Liver (tissue), 3 donors: Measurements from ENCODE around the gene HIVEP3.

Experiments
- EGR1 ChIP-seq, 2 donors: IDR thresholded peaks; 2 replicates each; pipeline ENCODE4 v1.6.1; 2016 to 2018; ENCODE audit warnings: antibody characterized with exemption in 2 of 2, low read depth in 2 of 2
- GABPA ChIP-seq, 2 donors: IDR thresholded peaks in 1 of 2; conservative IDR thresholded peaks in 1 of 2; 2 replicates each; pipeline ENCODE4 v1.6.1; 2016; ENCODE audit warnings: antibody characterized with exemption in 2 of 2, mild to moderate bottlenecking in 1 of 2, moderate library complexity in 1 of 2
- HNF4A ChIP-seq, 2 donors: conservative IDR thresholded peaks; 2 replicates each; pipeline ENCODE4 v1.6.1; 2016; ENCODE audit warnings: antibody characterized with exemption in 2 of 2, mild to moderate bottlenecking in 2 of 2
- HNF4G ChIP-seq: IDR thresholded peaks from 2 replicates; pipeline ENCODE4 v1.6.1; 2016; ENCODE audit warnings: antibody characterized with exemption
- JUND ChIP-seq, 2 donors: IDR thresholded peaks; 2 replicates each; pipeline ENCODE4 v1.6.1; 2016; ENCODE audit warnings: antibody characterized with exemption in 2 of 2
- RAD21 ChIP-seq, 2 donors: IDR thresholded peaks; 2 replicates each; pipeline ENCODE4 v1.6.1; 2016; ENCODE audit warnings: antibody characterized with exemption in 2 of 2, mild to moderate bottlenecking in 2 of 2
- SP1 ChIP-seq: IDR thresholded peaks from 2 replicates; pipeline ENCODE4 v1.6.1; 2018; ENCODE audit warnings: antibody characterized with exemption, mild to moderate bottlenecking
- TAF1 ChIP-seq: conservative IDR thresholded peaks from 2 replicates; pipeline ENCODE4 v1.6.1; 2016; ENCODE audit warnings: antibody characterized with exemption, mild to moderate bottlenecking
- TF ChIP-seq, protein P1 (sequence below): fragments of 150-350 bp; IDR thresholded peaks from 2 replicates; pipeline ENCODE4 v1.5.1; 2017; ENCODE audit warnings: improper control_type of control experiment, low read depth, low read length; ENCODE audit not compliant: missing input control
- TF ChIP-seq, protein P2 (sequence below): IDR thresholded peaks from 2 replicates; pipeline ENCODE4 v1.6.1; 2016; ENCODE audit warnings: antibody characterized with exemption, mild to moderate bottlenecking
- TF ChIP-seq, protein P3 (sequence below): IDR thresholded peaks from 2 replicates; pipeline ENCODE4 v1.6.1; 2016; ENCODE audit warnings: antibody characterized with exemption
- TF ChIP-seq, protein P4 (sequence below): IDR thresholded peaks from 2 replicates; pipeline ENCODE4 v1.6.1; 2016; ENCODE audit warnings: antibody characterized with exemption
- TF ChIP-seq, protein P5 (sequence below): IDR thresholded peaks from 2 replicates; pipeline ENCODE4 v1.6.1; 2016; ENCODE audit warnings: antibody characterized with exemption
- donor health status: healthy.
- donor health status: healthy.

DNA sequence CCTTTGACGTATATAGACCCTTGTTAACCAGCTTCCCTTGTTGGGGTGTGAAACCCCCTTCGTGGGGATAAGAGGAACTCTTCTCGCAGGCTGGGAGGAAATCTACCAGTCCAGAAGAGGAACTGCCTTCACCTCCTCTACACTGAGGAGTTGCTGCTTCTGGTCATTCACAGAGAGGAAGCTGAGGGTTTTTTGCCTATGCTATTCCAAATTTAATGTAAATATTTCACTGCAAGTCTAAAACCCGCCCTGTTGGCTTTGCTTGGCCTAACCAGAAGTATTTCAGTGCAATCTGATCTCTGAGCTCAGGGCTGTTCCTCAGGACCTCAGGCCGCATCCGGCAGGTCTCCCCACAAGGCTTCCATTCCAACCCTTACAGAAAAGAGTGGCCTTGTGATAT lies 150.1 kb downstream of the HIVEP3 start:
- TF ChIP-seq HNF4A (conservative IDR thresholded peaks at IDR 0.05) (no peak), SP1 (no peak), EGR1 (IDR thresholded peaks at IDR 0.05; ENCODE audit: low read depth in 2 of 2) (no peak), JUND (IDR thresholded peaks at IDR 0.05) (no peak), RAD21 (IDR thresholded peaks at IDR 0.05) (no peak), GABPA (IDR thresholded peaks at IDR 0.05 in 1 of 2, conservative IDR thresholded peaks at IDR 0.05 in 1 of 2) (no peak), HNF4G (no peak), TAF1 (no peak)
- TF ChIP-seq, protein P1, sequence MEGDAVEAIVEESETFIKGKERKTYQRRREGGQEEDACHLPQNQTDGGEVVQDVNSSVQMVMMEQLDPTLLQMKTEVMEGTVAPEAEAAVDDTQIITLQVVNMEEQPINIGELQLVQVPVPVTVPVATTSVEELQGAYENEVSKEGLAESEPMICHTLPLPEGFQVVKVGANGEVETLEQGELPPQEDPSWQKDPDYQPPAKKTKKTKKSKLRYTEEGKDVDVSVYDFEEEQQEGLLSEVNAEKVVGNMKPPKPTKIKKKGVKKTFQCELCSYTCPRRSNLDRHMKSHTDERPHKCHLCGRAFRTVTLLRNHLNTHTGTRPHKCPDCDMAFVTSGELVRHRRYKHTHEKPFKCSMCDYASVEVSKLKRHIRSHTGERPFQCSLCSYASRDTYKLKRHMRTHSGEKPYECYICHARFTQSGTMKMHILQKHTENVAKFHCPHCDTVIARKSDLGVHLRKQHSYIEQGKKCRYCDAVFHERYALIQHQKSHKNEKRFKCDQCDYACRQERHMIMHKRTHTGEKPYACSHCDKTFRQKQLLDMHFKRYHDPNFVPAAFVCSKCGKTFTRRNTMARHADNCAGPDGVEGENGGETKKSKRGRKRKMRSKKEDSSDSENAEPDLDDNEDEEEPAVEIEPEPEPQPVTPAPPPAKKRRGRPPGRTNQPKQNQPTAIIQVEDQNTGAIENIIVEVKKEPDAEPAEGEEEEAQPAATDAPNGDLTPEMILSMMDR = no peak
- TF ChIP-seq, protein P2, sequence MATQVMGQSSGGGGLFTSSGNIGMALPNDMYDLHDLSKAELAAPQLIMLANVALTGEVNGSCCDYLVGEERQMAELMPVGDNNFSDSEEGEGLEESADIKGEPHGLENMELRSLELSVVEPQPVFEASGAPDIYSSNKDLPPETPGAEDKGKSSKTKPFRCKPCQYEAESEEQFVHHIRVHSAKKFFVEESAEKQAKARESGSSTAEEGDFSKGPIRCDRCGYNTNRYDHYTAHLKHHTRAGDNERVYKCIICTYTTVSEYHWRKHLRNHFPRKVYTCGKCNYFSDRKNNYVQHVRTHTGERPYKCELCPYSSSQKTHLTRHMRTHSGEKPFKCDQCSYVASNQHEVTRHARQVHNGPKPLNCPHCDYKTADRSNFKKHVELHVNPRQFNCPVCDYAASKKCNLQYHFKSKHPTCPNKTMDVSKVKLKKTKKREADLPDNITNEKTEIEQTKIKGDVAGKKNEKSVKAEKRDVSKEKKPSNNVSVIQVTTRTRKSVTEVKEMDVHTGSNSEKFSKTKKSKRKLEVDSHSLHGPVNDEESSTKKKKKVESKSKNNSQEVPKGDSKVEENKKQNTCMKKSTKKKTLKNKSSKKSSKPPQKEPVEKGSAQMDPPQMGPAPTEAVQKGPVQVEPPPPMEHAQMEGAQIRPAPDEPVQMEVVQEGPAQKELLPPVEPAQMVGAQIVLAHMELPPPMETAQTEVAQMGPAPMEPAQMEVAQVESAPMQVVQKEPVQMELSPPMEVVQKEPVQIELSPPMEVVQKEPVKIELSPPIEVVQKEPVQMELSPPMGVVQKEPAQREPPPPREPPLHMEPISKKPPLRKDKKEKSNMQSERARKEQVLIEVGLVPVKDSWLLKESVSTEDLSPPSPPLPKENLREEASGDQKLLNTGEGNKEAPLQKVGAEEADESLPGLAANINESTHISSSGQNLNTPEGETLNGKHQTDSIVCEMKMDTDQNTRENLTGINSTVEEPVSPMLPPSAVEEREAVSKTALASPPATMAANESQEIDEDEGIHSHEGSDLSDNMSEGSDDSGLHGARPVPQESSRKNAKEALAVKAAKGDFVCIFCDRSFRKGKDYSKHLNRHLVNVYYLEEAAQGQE = no peak
- TF ChIP-seq, protein P3, sequence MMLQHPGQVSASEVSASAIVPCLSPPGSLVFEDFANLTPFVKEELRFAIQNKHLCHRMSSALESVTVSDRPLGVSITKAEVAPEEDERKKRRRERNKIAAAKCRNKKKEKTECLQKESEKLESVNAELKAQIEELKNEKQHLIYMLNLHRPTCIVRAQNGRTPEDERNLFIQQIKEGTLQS = no peak
- TF ChIP-seq, protein P4, sequence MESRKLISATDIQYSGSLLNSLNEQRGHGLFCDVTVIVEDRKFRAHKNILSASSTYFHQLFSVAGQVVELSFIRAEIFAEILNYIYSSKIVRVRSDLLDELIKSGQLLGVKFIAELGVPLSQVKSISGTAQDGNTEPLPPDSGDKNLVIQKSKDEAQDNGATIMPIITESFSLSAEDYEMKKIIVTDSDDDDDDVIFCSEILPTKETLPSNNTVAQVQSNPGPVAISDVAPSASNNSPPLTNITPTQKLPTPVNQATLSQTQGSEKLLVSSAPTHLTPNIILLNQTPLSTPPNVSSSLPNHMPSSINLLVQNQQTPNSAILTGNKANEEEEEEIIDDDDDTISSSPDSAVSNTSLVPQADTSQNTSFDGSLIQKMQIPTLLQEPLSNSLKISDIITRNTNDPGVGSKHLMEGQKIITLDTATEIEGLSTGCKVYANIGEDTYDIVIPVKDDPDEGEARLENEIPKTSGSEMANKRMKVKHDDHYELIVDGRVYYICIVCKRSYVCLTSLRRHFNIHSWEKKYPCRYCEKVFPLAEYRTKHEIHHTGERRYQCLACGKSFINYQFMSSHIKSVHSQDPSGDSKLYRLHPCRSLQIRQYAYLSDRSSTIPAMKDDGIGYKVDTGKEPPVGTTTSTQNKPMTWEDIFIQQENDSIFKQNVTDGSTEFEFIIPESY = no peak
- TF ChIP-seq, protein P5, sequence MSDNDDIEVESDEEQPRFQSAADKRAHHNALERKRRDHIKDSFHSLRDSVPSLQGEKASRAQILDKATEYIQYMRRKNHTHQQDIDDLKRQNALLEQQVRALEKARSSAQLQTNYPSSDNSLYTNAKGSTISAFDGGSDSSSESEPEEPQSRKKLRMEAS = no peak
